Measurements from ENCODE around the gene RGS12. TPM values are rescaled to one million over a fixed set of nuclear protein-coding genes. Genes with fewer than 3 reads are reported as not detected.

The RGS12 gene
- total and polyA plus RNA-seq, 2 of the 8 experiments (the other 6 are each of a cell fraction or from before 2014, with no cell fraction given), result 6.0 to 16.4 TPM

- TF ChIP-seq CHD7 (IDR thresholded peaks at IDR 0.05; ENCODE audit: insufficient replicate concordance, low read length), result no peak
- no peak for TF ChIP-seq YY1 (IDR thresholded peaks at IDR 0.05; ENCODE audit: low read depth, low read length)
- no peak for TF ChIP-seq SP4 (IDR thresholded peaks at IDR 0.05; ENCODE audit: low read length)
- TF ChIP-seq HDAC2 (IDR thresholded peaks at IDR 0.05; ENCODE audit: borderline replicate concordance in 1 of 2, low read depth in 2 of 2, low read length in 2 of 2), result no peak
- TF ChIP-seq JUND (IDR thresholded peaks at IDR 0.05; ENCODE audit: low read length), result no peak
These were observed 41.5 kb downstream of the RGS12 start (continued) for GRCh38 chr4:3334316-3334715.

Measured in H1 (cell line).